SK-MEL-5 (cell line): ENCODE data around the gene TM4SF1. TPM values are rescaled to one million over a fixed set of nuclear protein-coding genes. Genes with fewer than 3 reads are reported as not detected.
A peak's percentile ranks its signal among the peaks of the same experiment; 100 is the strongest.
"Not testable (repeated sequence)": the region's sequence is repeated elsewhere in the genome, so short reads cannot be mapped to it uniquely, and the experiment has no call there.

Source experiments
- DNase-seq: peaks from one replicate; pipeline ENCODE4 v3.0.0-alpha.2; 2016; ENCODE audit warnings: low read depth, low spot score
- in situ Hi-C: cut with HindIII; loops from 2 replicates; pipeline ENCODE4 v1.10.0; 2016; ENCODE audit warnings: low sequenced_read_pairs, high pct_unique_total_duplicates, low pct_unique_long_range_greater_than_20kb
- total RNA-seq: library from RNA; depleted of rRNA; stranded (reverse); fragments of >200 nt; shearing (Covaris generic); gene quantifications from 2 replicates; pipeline ENCODE4 v1.2.3, GENCODE V29; 2014

Gene TM4SF1
- total RNA-seq, 1 experiment from 2014 or later: 65.0 TPM

DNA sequence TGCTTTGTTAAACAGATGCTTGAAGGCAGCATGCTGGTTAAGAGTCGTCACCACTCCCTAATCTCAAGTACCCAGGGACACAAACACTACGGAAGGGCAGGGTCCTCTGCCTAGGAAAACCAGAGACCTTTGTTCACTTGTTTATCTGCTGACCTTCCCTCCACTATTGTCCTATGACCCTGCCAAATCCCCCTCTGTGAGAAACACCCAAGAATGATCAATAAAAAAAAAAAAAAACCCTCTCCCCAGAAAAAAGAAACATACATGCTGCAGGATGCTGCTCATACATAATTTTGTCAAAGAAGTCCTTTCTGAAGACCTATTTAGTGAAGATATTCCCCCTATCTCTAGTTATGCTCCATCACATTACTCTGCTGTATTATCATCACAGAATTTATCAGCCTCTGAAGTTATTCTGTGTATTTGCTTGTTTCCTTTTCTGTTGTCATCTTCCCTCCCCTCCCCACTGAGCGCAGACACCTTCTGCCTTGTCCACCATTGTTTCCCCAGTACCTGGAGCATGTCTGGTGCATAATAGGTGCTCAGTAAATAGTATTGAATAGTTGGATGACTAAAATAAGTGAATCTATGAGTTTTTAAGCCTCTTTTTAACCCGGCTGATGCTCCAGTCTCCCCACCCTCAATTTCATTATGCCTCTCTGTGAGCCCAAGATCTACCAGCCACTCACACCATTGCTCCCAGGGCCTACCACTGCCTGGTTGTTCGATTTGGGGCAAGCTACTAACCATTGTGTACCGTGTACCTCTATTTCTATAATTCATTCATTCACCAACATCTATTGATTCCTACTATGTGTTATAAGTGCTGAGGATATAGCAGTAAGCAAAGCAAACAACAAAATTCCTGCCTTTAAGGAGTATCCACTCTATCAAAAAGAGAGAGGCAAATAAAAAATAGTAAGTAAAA lies 4.0 kb upstream of the TM4SF1 start:
- in situ Hi-C loops: no loop called here

DNA sequence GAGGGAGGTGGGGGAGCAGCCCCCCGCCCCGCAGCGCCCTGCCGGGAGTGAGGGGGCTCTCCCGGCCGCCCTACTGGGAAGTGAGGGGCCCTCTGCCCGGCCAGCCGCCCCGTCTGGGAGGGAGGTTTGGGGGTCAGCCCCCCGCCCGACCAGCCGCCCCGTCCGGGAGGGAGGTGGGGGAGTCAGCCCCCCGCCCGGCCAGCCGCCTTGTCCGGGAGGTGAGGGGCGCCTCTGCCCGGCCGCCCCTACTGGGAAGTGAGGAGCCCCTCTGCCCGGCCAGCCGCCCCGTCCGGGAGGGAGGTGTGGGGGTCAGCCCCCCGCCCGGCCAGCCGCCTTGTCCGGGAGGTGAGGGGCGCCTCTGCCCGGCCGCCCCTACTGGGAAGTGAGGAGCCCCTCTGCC lies 2.8 kb upstream of the TM4SF1 start:
- DNase-seq, in situ Hi-C loops: not testable (repeated sequence)

More for the DNA sequence above, 4.0 kb upstream of the TM4SF1 start:
- no peak for DNase-seq

DNA sequence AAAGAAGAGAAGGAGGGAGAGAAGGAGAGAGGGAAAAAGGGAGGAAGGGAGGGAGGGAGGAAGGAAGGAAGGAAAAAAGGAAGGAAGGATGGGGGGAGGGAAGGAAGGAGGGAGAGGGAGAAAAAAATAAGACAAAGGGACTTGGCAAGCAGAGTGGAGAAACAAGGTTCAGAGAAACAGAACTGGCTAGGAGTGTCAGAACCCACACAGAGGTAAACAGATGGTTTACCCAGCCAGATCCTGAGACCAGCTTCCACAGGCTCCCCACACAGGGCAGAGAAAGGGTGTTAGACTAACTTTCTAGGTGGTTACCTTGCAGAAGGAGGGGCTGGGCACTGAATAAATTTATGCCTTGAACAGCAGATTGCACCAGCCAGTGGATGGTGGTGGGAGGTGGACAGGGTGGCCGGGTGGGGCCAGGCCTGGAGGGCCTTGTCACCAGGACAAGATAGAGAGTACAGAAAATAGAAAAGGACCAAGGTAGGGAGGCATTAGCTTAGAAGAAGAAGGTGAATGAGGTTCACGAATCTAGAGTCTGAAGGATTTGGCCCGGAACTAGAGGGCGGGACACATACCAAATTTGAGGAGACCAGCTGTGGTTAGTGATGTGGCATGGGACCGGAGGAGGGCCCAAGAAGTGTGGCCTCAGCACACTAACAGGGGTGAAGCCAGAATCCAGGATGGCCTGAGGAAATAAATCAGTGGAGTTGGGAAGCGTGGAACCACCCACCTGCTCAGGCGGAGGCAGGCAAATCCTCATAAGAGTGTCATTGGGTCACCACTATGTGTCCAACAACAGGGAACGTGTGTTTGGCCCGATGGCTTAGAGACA lies 1.2 kb upstream of the TM4SF1 start:
- in situ Hi-C loops: no loop called here

DNA sequence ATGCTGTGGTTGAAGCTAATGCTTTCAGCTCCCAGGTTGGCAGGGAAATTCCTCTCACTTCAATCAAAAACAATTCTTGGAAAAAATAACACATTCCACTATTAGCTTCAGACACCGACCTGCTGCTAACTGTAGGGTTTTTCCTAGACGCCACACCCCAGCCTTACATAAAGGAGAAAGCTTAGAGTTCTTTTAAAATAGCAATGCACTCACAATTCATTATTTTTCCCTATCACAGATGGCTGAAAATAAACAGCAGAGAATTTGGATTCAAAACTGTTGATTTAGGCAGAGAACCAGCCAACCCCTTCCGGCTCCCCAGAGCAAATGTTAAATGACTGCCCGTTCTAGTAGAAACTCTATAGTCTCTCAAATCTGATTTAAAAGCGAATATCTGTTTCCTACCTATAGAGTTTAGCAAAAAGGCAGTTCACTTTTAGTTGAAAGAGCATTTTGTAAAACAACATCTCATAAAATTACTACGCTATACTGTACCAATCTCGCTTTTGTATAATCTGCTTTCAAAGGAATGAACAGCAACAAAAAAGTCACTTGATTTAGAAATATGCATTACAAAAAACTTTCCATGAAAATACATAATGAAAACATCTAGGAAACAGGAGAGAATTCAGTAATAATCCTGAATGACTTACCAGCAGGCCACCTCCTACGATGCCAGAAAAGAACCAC lies 586 bp downstream of the TM4SF1 start:
- in situ Hi-C loops: no loop called here
- DNase-seq: no peak

More for the DNA sequence above, 1.2 kb upstream of the TM4SF1 start:
- no peak for DNase-seq

- no peak for DNase-seq
- in situ Hi-C loops: no loop called here
These were observed 1.8 kb downstream of the TM4SF1 start for GRCh38 chr3:149375501-149376196.

GRCh38 chr3:149374793-149375500 lies 2.5 kb downstream of the TM4SF1 start:
- DNase-seq: no peak
- in situ Hi-C loops: no loop called here

- in situ Hi-C loops: no loop called here
These were observed 3.1 kb downstream of the TM4SF1 start for GRCh38 chr3:149374391-149374790.

DNA sequence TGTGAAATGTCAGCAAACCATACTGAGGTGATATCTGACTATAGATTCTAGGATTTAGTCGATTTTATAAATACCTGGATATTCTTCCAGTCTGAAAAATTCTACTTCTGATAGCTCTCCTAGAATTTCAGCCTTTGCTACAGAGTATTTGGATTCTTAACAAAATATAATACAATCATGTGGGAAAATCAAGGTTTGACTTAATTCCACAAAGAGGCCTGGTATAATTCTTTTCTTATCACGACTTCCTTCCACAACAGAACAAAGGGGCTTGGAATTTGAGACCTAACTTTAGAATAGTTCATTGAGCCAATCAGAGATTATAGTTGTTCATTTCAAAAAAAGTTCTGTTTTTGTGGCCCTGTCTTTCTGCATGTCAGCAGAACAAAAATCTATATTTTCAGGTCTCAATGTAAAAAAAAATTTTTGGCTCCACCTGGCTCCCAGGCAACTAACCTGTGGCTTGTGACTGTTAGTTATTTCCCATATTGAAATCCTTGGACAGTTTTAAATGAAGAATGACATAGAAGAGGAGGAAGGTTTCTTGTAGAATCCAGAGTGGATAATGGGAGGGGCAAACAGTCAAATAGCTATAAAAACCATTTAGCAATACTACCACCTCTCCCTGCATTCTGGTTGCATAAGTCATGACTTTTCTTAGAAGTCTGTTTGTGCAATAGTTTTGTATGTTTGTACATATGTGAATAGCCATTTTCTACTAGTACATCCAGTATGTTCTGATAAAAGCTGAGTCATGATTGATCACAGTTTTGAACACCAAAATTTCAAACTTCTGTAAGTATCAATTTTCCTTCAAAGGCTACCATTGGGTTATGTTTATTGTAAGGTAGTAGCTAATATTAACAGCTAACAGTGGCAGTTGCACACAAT lies 4.0 kb downstream of the TM4SF1 start:
- no peak for DNase-seq

More at GRCh38 chr3:149374391-149374790, 3.1 kb downstream of the TM4SF1 start:
- DNase-seq: no peak

GRCh38 chr3:149371723-149372114 lies 5.7 kb downstream of the TM4SF1 start:
- in situ Hi-C loops: no loop called here
- DNase-seq: no peak

More for the DNA sequence above, 4.0 kb downstream of the TM4SF1 start:
- in situ Hi-C loops: no loop called here

- DNase-seq: peak; percentile 95
These were observed 6.3 kb downstream of the TM4SF1 start for GRCh38 chr3:149371001-149371722.

GRCh38 chr3:149369991-149370866 lies 7.2 kb downstream of the TM4SF1 start:
- in situ Hi-C loops: no loop called here
- DNase-seq: peak; percentile 54

More at GRCh38 chr3:149371001-149371722, 6.3 kb downstream of the TM4SF1 start:
- in situ Hi-C loops: no loop called here

DNA sequence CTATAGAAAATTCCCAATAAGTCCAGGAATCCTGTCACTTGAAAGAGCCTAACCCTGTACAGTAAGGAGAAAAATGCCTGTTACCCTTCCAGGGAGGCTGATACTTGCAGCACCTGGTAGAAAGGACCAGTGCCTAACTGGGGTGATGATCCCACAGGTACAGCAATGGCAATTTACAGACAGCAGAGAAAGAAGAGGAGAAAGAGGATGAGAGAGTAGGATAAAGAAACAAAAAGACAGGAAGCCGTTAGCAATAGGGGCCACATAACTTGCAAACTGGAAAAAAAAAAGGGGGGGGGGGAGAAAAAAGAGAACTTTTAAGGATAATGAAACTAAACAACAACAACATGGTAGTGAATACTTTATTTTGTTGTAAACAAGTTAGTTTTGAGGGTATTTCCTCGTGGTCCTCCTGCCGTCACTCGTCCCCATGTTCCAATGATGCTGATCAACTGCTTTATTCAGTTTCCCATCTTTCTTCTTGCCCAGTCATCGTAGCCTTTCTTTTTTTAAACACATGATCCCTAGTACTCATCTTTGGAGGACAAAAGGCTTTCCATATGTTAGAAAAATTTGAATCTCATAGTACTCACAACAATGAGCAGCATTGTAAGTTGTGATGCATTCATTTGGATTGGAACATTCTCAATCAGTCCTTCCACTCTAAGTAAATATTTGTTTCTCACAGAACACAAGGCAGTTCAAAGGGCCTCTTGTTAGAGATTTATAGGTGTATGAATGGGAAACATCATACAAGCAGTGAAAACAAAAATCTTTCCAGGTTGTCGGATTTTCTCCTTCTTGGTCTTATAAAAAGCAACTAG lies 8.6 kb downstream of the TM4SF1 start:
- in situ Hi-C loops: no loop called here
- peak; percentile 98 for DNase-seq

- DNase-seq: peak; percentile 68
- in situ Hi-C loops: no loop called here
These were observed 9.2 kb downstream of the TM4SF1 start for GRCh38 chr3:149368201-149368673.
